GF-D8 (cell line): ENCODE measurements around the gene LAMB1.
"Not testable (repeated sequence)": the region's sequence is repeated elsewhere in the genome, so short reads cannot be mapped to it uniquely, and the experiment has no call there.

Source experiments
- DNase-seq: peaks from one replicate; lab custom pipeline; 2025; lab: John Stamatoyannopoulos, UW

The LAMB1 gene

GRCh38 chr7:108002726-108003598, at the start of gene LAMB1:
Gene LAMB1 (minus strand): TSS chr7:108003161. CDS start chr7:108002885, 276 bp downstream.
- no peak for DNase-seq

DNA sequence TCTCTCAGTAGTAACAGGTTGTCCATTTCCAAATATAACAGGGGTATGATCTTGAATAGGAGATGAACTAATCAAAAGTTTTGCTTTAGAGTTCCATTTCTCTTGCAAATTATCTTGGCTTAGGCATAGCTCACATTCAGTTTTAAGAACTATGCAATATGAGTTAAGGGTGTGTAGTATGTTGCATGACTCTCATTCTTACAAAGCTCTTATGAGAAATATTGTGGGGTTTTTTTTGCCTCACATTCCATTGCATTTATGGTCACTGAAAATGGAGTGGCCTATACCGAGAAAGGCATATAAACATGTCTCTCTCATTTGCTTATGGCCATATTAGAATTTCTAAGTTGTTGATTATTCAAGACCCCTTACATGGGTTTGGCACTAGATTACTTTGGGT, 48.5 kb upstream of the LAMB1 start:
- no peak for DNase-seq

DNA sequence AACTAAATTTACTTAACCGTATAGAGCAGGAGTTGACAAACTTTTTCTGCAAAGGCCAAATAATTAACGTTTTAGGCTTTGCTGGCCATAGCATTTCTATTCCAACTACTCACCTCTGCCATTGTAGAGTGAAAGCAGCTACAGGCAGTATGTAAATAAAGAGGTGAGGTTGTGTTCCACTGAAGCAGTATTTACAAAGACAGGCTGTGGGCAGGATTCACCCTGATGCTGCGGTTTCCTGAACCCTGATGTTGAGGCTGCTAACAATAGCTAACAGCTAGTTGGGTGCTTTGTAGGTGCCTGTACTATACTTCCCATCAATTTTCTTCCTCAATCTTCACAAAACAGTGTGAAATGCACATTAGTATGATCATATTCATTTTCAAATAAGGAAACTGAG, 47.0 kb upstream of the LAMB1 start:
- no peak for DNase-seq

DNA sequence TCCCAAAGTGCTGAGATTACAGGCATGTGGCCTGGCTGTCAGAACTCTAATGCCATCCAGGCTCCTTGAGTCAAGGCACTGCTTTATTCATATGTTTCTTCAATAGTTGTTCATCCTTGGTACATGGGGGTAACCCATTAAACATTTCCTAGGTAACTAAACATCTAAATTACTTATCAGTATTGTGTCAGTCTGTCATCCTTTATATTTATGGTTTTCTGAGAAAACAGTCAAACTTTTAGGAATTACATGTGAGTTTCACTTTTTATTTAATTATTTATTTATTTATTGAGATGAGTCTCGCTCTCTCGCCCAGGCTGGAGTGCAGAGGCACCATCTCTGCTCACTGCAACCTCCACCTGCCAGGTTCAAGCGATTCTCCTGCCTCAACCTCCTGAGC, 45.5 kb upstream of the LAMB1 start:
- no peak for DNase-seq

GRCh38 chr7:108046952-108047506, 44.1 kb upstream of the LAMB1 start:
- DNase-seq, result no peak

- no peak for DNase-seq
These were observed 42.7 kb upstream of the LAMB1 start for GRCh38 chr7:108045669-108046068.

- DNase-seq, result no peak
These were observed 42.2 kb upstream of the LAMB1 start for GRCh38 chr7:108045154-108045553.

- DNase-seq, result no peak
These were observed 41.4 kb upstream of the LAMB1 start for GRCh38 chr7:108044345-108044744.

DNA sequence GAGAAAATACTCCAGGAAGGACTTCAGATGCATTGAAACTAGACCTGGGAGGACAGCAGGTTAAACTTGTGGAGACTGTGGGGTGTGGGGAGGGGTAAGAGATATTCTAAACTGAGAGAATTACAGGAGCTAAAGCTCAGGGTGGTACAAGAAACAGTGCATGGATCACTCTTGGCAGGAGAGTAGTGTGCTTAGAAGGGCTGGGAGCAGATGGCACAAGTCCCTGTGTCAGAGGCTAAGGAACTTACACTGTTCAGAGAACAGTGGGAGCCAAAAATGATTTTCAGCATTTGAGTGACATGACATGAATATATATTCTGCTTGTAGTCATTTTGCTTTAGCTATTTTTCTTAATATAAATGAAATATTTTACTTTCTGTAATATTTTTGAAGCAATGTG, 36.0 kb upstream of the LAMB1 start:
- no peak for DNase-seq

DNA sequence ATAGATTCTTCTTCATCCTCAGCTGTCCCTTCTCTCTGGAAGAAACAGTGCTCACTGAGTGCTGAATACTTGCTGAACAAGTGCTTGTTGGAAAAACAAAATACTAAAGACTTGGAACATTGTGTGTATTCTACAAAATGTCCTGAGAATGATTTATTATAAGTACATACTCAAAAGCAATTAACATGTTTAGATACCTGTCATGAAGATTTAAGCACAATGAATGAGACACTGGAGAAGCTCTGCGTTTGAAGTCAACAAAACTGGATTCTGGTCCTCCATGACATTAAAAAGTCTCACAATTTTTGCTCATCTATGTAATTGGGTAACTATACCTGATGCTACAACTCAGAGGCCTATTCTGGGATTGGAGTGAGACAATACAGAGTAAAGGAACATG, 34.8 kb upstream of the LAMB1 start:
- DNase-seq, result no peak

- DNase-seq, result no peak
These were observed 34.2 kb upstream of the LAMB1 start for GRCh38 chr7:108037140-108037539.

DNA sequence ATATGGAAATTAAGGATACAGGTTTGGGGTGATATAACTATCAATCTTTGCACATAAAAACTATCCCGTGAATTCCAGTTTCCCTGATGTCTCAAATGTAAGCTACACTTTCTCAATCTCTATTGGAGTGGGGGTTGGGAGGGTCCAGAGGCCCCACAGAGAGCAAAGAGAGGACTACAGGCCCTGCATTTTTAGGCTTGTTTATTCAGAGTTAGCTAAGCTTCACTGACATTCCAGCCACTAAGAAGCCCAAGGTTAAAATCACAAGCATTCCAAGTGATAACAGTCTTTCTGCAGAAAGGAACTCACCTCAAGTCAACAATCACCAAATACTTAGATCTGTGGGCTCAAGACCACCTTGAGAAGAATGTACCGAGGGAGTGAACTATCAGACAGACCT, 31.6 kb upstream of the LAMB1 start:
- DNase-seq, result no peak

DNA sequence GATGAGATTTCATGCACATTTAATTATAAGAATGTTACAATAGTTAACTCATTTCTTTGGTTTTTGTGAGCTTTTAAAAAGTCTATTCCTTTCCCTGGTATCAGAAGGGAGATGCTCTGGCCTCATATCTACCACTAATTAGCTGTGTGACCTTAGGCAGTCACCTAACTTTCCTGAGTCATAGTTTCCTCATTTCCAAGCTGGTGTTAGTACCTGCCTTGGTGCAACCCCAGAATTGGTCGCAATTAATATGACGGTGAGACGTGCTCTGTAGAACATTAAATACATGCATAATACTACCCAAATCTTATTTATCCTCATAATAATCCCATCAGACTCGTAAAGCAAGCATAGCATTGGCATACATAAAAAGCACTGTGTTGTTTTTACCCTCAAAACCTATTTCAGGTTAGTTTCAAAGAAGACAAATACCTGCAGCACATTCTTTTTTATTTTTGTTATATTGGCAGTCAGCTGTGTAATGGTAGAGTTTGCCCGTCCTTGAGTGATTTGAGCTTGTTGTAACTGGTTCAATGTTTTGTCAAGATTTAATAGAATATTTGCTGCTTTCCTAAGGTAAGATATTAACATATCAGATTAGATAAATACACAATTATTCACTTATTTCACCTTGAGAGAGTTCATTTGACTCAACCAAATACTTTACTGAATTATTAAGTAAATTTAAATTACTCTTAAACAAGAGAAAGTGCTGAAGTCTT, 31.0 kb upstream of the LAMB1 start:
- DNase-seq, result no peak

DNA sequence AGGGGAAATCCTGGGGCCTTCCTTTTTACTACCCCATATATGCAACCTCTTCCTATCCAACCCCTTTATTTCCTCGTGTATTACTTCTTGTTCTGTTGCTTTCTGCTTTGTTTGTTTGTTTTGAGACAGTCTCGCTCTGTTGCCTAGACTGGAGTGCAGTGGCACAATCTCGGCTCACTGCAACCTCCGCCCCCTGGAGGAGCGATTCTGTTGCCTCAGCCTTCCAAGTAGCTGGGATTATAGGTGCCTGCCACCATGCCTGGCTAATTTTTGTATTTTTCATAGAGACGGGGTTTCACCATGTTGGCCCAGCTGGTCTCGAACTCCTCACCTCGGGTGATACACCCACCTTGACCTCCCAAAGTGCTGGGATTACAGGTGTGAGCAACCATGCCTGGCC, 30.3 kb upstream of the LAMB1 start:
- DNase-seq, result not testable (repeated sequence)

GRCh38 chr7:108030516-108030915, 27.6 kb upstream of the LAMB1 start:
- no peak for DNase-seq

- DNase-seq, result no peak
These were observed 26.1 kb upstream of the LAMB1 start for GRCh38 chr7:108029034-108029433.

- no peak for DNase-seq
These were observed 25.1 kb upstream of the LAMB1 start for GRCh38 chr7:108028111-108028510.

GRCh38 chr7:108027239-108027638, 24.3 kb upstream of the LAMB1 start:
- DNase-seq, result no peak

DNA sequence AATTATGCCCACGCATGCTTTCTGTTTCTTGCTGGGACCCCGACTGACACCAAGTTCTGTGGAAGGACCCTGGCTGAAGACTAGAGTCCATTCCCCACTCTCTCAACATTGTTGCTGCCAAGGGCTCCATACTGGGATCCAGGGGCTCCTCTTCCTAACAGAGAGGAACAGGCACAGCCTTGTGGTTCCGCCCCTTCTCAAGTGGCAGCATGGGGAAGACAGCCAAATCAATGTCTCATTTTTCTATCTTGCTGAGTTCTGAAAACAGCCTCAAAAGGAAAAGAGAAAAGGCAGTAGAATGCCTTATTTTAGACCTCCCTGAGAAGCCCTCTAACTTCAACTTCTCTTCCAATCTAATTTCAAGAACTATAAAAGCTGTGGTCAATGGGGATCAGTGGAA, 23.7 kb upstream of the LAMB1 start:
- DNase-seq, result no peak

- DNase-seq, result no peak
These were observed 23.2 kb upstream of the LAMB1 start for GRCh38 chr7:108026116-108026515.

- no peak for DNase-seq
These were observed 21.6 kb upstream of the LAMB1 start for GRCh38 chr7:108024538-108024937.

- no peak for DNase-seq
These were observed 17.6 kb upstream of the LAMB1 start for GRCh38 chr7:108020585-108020984.

DNA sequence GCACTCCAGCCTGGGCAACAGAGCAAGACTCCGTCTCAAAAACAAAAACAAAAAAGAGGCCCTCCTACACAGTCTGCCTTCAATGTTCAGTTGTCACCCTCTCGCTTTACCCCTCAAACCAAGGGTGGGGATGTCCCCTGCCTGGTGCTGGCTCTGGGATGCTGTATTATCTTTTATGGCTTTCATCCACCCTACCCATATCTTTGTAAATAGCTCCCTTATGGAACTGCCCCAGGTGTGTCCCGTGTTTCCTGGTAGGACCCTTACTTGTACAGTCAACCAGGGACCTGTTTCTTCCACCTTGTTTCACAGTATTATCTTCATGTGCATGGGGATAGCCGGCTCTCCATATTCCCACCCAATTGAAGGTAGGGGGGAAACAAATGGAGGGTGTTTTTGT, 15.7 kb upstream of the LAMB1 start:
- no peak for DNase-seq
